CD4-positive, alpha-beta T cell treated with Interleukin-4 for 4 hours (primary cell): Measurements from ENCODE around the gene NRSN1.
"Not testable (repeated sequence)": the region's sequence is repeated elsewhere in the genome, so short reads cannot be mapped to it uniquely, and the experiment has no call there.

ENCODE experiments used
- DNase-seq: peaks from one replicate; pipeline ENCODE4 v3.0.0-alpha.2; 2020

The NRSN1 gene, protein sequence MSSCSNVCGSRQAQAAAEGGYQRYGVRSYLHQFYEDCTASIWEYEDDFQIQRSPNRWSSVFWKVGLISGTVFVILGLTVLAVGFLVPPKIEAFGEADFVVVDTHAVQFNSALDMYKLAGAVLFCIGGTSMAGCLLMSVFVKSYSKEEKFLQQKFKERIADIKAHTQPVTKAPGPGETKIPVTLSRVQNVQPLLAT

DNA sequence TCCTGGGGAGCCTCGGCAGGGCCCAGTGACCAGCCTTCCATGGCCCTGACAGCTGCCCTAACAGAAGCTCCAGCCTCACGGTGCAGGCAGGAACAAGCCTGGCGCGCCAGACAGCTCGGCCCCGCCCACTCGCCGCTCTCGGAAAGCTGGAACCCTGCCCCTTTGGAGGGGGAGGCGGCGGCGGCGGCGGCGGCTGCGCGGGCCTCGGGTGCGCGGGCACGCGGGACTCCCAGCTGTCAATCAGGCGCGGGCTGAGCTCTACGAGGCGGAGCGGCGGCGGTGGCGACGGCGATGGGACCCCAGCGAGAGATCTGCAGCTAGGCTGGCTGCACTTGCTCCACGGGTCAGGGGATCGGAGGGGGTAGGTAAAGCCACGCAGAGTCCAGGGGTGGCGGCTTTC, at the start of gene NRSN1:
Gene NRSN1 (plus strand): TSS at position 236 of the 400 bp plus-strand sequence. CDS start 8,113 bp downstream, outside the sequence.
- no peak for DNase-seq

DNA sequence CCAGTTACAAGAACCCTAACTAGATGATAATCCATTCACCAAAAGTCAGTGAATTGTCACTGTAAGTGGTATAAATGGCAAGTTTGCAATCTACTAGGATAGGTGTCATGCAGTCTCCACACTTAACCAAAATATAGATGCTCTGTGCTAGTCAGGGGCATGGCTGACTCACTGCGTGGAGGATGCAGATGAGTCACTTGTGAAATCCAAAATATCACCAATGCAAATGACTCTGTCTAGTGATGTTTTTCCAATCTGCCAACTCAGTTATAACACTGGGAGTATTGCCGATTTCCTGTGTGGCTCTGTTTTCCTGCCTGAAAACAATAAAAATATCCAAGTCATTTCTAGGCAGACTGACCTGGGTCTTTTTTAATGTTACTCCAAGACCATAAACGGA, 47.8 kb upstream of the NRSN1 start:
- DNase-seq: no peak

DNA sequence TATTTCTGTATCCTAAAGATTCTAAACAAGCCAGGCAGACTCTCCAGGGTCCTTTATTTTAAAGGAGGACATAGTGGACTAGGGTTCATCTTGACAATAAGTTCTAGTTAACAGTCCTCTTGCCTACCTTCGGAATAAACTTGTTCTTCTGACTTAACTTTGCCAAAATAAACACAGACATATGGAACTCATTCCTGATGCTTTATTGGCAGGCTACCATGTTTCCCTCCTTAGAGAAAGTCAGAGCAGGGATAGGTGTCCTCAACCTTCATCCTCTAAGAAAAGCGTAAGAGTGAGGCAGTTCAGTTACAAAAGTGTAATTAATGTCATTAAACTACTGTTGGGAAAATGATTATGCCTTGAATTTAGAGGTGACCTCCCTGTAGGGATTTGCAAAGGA, 46.9 kb upstream of the NRSN1 start:
- DNase-seq: no peak

DNA sequence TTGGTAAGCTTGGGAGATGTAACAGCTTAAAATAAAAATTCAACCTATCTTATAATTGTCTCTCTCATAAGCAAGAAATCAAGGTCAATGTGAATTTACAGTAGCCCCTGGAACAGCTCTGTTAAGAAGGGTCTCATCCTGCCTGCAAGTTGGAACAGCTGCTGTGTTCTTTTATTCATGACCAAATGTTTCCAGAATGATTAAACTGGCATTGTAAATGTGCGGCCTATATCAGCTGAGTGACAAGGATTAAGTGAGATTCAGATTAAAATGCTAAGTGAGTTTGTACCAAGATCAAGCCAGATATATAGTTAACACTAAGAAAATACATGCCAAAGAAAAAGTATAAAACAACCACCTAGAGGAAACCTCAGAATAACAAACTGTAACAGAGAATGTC, 45.3 kb upstream of the NRSN1 start:
- DNase-seq: no peak

DNA sequence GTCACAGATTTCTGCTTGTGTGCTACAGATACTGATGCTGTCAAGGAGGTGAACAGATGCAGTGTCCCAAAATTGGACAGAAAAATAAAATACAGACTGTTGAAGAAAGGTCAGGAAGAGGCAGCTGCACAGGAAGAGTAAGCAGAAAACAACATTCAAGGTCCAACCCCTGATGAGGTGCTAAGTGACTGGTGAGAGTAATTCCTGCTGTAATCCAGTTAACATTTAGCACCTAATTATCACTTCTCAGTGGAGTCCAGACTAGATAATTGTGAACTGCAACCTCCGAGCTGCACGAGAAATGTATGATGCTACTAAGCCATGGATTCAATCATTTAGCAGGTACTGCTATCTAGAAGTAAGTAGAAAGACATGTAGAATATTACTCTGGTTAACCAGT, 36.3 kb upstream of the NRSN1 start:
- no peak for DNase-seq

DNA sequence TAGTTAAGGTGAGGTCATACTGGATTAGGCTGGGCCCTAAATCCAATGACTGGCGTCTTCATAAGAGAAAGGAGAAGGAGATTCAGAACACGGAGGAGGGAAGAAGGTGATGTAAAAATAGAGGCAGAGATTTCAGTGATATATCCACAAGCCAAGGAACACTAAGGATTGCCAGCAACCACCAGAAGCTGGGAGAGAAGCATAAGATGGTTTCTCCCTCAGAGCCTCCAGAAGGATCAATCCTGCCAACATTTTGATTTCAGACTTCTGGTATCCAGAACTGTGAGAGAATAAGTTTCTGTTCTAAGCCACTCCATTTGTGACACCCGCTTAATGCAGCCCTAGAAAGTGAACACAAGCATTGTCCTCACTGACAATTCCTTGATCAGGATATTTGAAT, 33.6 kb upstream of the NRSN1 start:
- DNase-seq: no peak

DNA sequence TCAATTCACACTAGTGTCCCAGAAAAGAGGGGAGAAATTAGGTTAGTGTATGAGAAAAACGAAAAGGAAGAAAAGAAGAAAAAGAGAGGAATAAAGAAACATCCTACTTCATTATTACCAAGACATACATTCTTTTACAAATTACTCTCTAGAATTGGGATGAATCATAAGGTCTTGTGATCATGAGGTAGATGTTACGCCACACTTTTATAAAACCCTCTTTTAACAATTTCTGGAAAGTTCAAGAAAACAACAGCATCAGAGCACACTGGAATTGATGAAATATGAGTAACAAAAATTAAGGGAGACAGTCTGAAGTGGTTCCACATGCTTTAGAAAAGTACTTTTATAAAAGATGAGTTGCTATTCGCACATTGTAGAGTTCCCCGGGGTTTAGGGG, 32.6 kb upstream of the NRSN1 start:
- DNase-seq: no peak

DNA sequence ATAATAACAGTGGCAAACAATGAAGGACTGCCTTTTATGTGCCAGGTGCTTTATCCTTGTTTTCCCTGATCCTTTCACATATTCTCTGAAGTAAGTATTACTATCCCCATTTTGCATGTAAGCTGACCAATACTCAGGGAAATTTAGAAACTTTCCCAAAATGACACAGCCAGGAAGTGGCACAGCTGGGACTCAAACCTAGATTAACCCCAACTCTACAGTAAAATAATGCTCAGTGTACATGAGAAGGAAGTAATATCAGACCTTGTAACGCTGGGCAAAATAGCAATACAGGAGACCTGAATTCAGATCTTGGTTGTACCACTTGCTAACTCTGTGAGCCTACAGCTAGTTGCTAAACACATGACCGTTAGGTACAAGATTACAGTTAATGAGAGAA, 26.8 kb upstream of the NRSN1 start:
- no peak for DNase-seq

DNA sequence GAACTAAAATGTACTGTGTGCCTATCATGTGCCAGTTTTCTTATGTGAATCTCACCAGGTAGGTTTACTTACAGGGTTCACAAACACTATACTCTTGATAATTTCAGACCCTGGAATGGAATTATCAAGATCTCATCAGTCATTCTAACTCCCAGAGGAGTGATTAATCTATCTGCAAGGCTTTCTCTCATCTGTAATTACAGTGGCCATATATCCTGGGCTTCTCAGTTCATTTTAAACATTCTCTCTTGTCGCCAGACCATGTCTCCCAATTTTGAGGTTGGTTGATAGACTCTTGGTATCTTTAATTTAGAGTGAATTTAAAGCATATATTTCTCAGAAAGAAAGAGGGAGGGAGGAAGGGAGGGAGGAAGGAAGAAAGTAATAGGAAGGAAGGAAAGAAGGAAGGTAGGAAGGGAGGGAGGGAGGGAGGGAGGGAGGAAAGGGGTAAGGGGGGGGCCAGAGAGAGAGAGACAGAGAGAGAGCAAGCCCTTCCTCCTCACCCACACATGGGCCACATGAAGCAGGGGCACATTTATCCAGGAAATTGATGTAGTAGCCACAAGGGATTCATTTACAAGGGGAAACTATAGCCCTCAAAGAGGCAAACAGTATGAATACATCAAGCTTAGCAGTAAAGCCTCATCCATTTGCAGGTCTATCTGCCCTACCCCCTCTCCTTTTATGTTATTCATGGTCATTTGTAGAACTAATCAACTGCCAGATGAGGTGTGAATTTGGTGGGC, 25.8 kb upstream of the NRSN1 start:
- no peak for DNase-seq

DNA sequence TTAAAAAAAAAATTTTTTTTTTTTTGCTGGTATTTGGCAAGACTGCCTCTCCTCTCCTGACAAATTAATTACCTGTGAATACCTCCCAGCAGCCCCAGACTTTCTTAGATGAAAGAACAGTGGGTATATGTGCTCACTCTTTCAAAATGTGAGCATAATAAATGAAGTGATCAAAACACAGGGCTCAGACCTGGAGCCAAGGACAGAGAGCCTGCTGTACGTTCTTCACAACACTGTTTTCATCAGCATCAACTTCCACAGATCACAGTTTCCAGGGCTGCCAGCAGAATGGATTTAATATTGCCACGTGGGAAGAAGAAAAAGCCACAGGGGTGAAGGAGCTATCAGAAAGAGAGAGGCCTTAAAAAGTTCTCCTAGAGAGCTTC, 25.3 kb upstream of the NRSN1 start:
- no peak for DNase-seq

DNA sequence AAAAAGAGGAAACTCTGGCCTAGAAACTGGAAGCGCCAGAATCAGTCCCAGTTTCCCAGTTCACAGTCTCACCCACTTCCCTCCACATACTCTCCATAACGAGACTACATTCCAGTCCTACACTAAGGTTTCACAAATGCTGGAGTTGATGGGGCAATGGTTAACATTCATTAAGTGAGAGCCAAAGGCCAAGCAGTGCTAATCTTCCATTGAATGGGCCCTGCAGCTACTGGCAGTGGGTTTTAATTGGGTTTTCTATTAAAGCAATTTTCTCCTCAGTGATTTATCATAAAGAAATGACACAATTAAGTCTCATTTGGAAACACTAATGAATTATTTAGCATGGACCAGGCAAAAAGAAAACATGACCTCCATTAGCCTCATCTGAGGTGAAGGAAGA, 20.8 kb upstream of the NRSN1 start:
- DNase-seq: no peak

DNA sequence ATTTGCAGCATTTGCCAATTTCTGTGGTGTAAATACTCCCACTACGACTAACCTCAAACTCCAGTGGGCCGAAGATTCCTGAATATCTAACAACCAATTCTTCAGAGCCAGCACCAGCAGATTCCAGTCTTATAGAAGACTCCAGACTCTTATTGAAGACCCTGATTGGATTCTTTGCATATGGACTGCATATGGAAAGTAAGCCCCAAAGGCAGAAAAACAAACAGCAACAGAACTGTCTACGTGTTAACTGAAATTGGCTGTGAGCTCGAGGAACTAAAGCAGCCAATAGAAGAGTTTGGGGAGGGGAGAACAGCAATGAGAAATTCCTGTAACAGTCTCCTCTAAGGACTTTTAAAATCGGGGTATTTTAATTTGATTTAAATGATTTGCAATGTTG, 19.7 kb upstream of the NRSN1 start:
- DNase-seq: no peak

DNA sequence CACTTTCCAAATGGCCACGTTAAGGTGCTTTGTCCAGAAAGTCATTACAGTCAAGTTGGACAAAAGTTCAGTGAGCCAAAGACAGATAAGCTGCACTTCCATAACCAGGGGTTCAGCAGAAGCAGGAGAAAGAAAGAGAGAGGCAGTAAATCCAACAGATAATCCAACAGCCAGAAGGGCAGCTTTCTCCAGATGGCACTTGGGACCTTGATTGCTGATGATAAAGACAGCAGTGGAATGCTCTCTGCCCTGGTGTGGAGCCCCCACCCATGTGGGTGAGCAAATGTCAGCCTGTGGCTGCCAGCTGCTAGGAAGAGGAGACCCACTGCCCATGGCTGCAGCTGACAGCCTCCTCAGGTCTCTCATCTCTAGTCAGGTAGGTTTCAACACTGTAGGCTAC, 18.7 kb upstream of the NRSN1 start:
- DNase-seq: no peak

DNA sequence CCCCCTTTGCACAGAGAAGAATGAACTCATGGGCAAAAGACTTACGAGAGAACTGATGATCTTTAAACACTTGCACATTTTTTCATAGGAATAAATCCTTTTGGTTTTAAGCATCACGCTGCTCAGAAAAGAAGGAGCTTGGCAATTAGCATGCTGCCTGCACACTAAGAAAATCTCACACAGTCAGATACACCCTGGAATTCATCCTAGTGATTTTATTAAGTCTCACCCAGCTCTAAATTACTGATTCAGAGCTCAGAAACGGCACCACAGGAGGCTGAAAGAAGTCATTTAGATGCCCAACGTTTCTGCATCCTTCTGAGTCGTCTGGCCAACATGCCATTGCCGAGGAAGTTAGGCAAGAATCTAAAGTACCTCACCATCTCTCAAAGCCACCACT, 18.0 kb upstream of the NRSN1 start:
- no peak for DNase-seq

DNA sequence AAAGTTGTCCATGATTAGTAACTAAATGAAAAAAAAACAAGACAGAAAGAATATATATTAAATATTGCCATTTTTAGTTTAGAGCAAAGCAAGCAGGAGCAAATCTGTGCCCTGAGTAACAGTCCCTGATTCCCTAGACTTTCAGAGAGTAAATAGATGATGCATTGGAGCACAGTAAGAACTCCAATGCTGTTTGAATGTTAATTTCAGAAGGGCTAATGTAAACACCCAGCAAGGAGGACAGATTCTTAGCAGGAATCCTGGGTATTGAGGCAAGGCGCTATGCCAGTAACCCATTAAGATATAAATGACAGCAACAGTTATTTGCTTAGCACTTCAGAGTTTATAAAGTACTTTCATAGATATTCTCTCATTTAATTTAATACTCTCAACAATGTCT, 15.6 kb upstream of the NRSN1 start:
- no peak for DNase-seq

DNA sequence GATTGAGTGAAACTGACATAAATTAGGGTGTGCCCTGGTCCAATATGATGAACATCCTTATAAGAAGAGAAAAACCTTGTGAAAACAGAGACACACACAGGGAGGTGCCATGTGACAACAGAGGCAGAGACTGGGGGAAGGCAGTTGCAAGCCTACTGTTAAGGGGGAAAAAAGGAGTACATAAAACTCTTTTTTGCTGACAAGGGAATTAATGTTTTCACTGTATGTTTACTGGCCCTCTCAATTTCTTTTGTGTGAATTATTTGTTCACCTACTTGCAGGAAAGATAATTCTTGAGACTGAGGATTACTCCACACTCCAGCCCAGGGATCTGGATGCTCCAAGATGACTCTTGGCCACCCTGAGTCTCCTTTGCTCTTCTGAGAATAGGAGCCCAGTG, 12.1 kb upstream of the NRSN1 start:
- DNase-seq: no peak

DNA sequence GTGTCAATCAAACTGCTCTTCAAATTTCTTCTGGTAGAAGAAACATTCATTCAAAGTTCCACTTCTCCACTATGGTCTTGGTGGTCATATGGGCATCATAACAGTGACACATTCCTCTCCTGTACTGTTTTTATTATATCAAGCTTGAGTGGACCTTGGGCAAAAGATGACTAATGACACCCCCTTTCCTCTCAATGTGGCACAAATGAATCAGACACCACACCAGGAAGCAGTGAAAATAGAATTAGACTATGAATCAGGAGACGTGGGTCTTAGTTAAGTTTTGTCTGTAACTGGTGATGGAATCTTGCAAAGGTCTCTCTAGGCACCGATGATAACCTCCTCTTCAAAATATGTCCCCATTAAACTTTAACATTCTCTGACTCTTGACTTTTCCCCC, 9.0 kb upstream of the NRSN1 start:
- DNase-seq: no peak

DNA sequence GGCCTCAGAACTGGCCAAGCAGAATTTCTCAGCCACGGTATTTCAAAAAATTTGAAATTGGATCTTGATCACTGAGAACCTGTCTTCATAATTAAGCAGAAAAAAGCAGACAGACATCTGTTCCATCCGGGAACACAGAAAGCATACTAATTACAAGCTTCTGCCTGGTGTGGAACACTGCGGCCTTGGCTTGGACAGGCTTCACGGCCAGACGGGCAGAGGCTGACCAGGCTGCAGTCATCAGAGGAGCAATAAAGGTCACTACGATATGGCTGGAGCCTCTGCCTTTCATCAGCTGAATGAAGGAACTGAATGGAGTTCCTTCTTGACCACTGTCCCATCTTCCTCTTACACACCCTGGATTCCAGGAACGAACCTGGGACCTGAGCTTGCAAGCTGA, 3.9 kb upstream of the NRSN1 start:
- DNase-seq: no peak

DNA sequence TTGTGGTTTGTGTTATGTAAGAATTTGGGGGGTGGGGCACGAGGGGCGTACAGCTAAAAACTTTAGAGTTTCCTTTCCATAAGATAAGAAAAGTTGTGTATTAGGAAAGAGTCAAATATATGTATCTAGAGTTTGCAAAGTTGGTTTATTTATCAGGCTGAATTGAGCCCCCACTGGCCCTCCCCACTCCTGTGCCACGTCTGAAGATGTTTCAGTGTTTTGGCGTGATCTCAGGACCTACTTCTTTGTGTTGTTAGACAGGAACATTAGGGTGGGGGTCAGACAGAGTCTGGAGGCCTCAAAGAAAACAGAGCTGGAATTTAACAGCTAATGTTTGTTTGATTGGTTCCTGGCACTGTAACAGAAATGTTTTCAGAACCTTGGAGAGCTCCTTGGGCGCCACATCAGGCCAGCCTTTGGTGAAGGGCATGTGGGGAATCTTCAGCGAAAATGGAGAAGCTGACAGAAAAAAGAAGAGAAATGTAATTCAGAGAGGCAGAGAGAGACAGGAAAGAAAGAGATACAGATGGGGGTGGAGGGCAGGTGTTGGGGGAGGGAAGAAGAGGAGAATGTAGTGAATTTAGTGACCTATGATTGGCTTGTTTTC, 674 bp downstream of the NRSN1 start:
- no peak for DNase-seq

DNA sequence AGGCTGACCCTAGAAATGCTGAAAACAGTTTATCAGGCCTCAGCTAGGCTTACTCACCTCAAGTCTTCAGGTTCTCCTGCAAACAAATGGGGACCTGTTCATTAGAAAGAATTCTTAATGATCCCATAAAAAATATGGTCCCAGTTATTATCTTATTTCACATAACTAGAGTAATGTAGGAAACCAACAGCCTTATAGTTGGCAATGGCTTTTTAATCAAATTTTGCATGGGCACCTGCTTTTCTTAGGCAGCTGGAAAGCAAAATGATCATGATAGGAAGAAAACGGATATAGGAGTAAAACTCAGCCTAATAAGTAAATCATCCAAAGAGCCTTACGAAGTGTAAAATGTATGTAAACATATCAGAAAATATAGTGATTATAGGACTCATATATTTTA, 1.3 kb downstream of the NRSN1 start:
- DNase-seq: no peak

DNA sequence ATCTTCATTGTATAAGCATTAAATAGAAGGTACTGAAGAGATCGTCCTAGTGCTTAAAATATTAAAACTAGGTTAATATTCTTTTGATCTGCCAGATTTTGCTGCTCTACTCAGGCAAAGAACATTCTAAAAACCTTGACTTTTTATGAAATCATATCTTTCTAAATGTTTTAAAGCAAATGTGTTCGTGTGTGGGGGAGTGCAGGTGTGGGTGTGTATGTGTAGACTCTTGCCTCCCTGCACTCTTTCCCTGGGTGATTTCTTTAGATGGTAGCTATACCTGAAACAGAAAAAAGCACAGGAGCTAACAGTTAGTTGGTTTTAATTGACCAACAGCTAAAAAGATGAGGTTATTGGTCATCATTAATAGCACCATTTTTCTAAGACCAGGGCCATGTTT, 5.7 kb downstream of the NRSN1 start:
- DNase-seq: no peak

DNA sequence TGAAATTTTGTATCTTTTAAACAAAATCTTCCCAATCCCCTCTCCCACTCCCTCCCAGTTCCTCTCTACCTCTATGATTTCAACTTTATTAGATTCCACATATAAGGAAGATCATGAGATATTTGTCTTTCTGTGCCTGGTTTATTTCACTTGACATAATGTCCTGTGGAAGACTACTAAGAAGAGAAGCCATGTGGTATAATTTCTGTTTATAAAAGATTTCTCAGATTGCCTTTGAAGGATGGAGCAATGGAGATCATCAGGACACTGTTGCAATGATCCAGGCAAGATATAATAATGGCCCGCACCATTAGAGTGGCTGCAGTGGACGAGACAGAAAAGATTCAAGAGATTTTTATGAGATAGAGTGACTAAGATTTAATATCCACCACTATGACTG, 13.1 kb downstream of the NRSN1 start:
- no peak for DNase-seq

DNA sequence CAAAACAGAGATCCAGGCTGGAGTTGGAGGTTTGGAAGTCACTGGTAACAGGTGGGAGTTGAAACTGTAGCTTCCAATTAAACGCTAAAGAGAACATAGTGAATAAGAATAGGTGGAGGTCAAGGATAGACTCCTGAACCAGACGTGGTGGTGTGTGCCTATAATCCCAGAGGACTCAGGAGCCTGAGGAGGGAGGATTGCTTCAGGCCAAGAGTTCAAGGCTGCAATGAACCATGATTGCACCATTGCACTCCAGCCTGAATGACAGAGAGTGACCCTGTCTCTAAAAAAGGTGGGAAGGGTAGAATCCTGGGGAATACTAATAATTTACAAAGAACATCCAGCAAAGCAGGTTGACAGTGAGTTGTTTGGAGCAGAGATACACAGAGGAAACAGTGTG, 13.6 kb downstream of the NRSN1 start:
- no peak for DNase-seq

DNA sequence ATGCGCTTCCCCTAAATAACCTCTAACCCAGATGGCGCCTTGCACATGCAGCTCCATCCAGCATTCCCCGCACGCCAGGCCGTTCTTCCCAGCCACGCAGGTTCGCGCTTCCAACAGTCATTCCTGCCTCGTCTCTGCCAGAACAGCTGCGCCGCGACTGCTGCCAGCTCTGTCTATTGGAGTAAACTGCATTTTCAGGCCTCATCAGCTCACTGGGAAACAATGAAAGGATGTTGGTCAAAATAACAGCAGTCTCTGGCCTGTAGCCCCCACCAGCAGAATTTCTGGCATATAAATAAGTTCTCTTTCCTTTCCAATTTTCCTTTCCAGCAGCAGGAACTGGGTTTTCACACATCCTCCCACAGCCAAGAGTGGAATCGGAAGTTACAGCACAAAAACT, 14.6 kb downstream of the NRSN1 start:
- no peak for DNase-seq

DNA sequence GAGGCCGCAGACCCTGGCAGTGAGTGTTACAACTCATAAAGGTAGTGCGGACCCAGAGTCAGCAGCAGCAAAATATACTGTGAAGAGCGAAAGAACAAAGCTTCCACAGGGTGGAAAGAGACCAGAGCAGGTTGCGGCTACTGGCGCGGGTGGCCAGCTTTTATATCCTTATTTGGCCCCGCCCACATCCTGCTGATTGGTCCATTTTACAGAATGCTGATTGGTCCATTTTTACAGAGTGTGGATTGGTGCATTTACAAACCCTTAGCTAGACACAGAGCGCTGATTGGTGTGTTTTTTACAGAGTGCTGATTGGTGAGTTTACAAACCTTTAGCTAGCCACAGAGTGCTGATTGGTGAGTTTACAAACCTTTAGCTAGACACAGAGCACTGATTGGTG, 16.7 kb downstream of the NRSN1 start:
- DNase-seq: not testable (repeated sequence)
